ENCODE results near the gene OGDH.
A peak's percentile ranks its signal among the peaks of the same experiment; 100 is the strongest.

The OGDH gene

GRCh38 chr7:44638611-44639557, 32.5 kb downstream of the OGDH start:
- DNase-seq (ENCODE audit: low spot score), result no peak

- DNase-seq (ENCODE audit: low spot score), result peak; percentile 72
Observed at GRCh38 chr7:44639671-44640321, 33.4 kb downstream of the OGDH start.

- DNase-seq (ENCODE audit: low spot score), result no peak
Observed at GRCh38 chr7:44643206-44643605, 36.8 kb downstream of the OGDH start.

DNA sequence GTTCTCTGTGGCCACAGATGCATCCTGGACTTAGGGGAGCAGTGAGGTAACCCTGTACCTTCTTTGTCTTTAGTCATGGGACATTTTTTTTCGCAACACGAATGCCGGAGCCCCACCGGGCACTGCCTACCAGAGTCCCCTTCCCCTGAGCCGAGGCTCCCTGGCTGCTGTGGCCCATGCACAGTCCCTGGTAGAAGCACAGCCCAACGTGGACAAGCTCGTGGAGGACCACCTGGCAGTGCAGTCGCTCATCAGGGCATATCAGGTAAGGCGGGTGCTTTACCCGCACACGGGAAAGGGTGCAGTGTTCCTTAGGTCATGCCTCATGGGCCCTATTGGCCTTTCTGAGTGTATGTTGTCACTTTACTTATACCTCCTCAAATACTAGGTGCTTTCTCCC, 38.8 kb downstream of the OGDH start:
- no peak for DNase-seq (ENCODE audit: low spot score)

DNA sequence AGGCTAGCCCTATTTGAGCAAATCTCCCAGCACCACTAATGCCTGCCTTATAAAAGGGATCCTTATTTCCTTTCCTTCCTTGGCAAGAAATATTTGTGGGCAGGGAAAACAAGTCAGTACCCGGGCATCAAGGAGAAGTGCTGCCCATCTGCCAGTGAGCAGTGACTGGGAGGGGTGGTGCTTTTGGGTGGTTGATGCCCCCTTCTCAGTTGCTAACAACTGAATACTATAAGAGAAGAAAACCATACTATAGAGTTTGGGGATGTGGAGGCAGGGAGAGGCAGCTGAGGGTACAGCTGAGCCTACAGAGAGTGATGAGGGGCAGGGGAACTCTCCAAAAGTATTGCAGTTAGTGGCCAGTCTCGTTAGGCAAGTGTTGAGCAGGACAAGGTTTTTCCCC, 39.3 kb downstream of the OGDH start:
- no peak for DNase-seq (ENCODE audit: low spot score)

- no peak for DNase-seq (ENCODE audit: low spot score)
Observed at GRCh38 chr7:44646176-44646920, 39.9 kb downstream of the OGDH start.

DNA sequence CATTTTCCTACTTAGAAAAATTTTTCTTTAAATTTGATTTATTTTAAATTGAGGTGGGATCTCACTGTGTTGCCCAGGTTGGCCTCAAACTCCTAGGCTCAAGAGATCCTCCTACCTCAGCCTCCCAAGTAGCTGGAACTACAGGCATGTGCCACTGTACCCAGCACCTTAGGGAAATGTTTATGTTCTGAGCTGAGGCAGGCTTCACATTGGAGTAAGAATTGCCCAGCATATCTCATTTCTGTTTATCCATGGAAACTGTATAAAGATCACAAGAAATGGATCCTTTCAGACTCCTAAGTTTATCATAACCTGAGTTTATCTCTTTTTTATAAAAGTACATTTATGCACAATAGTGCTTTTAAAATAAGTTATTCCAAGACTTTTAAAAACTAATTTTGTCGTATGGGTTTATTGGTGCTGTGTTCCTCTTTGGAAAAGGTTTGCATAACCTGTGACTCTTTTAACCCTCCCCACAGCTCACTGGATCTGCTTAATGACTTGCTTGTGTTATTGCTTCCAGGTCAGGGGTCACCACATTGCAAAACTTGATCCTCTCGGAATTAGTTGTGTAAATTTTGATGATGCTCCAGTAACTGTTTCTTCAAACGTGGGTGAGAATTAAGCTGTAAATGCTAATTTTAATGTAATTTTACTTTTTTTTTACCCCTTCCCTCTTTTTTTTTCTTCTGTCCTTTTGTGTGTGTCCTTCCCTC, 40.7 kb downstream of the OGDH start:
- DNase-seq (ENCODE audit: low spot score), result no peak

DNA sequence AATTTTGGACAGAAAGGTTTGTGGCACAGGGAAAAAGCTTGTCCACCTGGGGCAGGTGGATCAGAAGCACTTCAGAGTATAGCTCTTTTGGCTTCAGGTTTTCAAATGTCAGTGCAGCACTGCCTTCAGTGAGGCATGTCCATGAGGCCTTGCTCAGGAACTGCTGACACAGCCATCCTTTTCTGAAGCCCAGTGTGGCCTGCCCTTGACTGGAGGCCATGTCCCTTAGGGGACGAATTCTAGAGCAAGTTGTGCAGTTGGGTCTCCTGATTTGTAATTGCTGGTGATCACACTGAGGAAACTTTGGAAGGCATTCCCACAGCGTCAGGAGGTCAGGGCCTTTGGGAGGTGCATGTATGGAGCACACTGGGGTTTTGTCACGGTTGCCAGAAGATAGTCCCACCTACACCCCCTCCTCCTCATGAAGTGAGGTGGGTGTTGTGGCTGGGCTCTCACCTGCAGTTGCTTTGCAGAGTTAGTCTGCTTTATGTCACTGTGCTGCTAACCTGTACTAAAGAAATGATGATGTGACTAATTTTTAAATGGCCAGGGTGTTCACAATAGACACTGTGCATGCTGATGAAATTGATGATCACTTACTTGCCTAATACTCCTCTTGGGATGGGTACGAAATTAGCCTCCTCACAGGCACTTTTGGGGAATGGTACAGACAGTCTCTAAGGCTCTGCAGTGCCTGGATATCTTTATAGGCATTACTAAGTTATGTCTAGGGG, 41.7 kb downstream of the OGDH start:
- DNase-seq (ENCODE audit: low spot score), result no peak

DNA sequence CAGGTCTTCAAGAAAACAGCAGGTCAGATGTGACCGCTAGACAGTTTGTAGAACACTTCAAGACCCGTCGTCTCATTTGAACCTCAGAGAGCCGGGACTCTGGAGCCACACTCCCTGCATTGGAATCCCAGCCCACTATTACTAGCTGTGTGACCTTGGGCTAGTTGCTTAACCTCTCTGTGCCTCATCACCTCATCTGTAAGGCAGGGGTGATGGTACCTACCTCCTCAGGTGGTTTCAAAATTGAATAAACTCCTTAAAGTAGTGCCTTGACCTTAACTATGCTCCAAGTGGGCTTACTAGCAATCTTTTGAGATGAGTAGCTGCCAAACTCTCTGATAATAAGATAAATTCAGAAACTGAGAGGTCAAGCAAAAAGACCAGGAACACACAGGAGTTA, 43.8 kb downstream of the OGDH start:
- no peak for DNase-seq (ENCODE audit: low spot score)

GRCh38 chr7:44650772-44651171, 44.3 kb downstream of the OGDH start:
- no peak for DNase-seq (ENCODE audit: low spot score)

- DNase-seq (ENCODE audit: low spot score), result no peak
Observed at GRCh38 chr7:44652535-44652934, 46.1 kb downstream of the OGDH start.

- no peak for DNase-seq (ENCODE audit: low spot score)
Observed at GRCh38 chr7:44654255-44654796, 47.9 kb downstream of the OGDH start.

GRCh38 chr7:44655341-44655740, 48.9 kb downstream of the OGDH start:
- no peak for DNase-seq (ENCODE audit: low spot score)

- no peak for DNase-seq (ENCODE audit: low spot score)
Observed at GRCh38 chr7:44658979-44659378, 52.6 kb downstream of the OGDH start.

GRCh38 chr7:44661233-44661632, 54.8 kb downstream of the OGDH start:
- no peak for DNase-seq (ENCODE audit: low spot score)

DNA sequence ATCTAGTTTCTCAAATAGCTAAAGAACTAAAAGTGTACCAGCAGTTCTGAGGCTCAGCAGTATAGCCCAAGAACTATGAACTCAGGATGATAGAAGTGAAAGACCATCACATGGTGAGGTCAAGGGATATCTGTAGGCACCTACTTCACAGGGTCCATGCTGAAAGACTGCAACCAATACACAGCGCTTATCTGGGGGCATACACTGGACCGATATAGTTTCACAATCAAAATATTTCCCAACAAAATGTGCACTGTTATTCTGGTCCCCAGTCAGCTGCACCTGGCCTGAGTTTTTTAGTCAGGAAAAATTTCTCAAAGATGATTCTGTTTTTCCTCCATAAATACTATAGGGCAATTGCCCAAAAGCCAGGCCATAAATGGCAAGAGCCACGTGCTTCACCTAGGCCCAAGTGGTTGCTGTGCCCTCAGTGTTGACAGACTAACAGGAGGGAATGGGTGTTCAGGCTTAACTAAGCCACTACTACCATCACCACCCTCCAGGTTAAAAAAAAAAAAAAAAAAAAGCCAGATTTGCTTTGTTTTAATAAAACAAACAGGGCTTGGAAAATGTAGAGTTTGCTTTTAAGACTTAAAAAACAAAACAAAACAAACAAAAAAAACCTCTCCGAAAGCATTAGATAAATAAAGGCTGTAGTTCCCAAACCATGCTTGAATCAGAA, 58.5 kb downstream of the OGDH start:
- no peak for DNase-seq (ENCODE audit: low spot score)

GRCh38 chr7:44665531-44666213, 59.2 kb downstream of the OGDH start:
- no peak for DNase-seq (ENCODE audit: low spot score)

GRCh38 chr7:44666566-44666965, 60.1 kb downstream of the OGDH start:
- no peak for DNase-seq (ENCODE audit: low spot score)

GRCh38 chr7:44667190-44667589, 60.8 kb downstream of the OGDH start:
- no peak for DNase-seq (ENCODE audit: low spot score)

DNA sequence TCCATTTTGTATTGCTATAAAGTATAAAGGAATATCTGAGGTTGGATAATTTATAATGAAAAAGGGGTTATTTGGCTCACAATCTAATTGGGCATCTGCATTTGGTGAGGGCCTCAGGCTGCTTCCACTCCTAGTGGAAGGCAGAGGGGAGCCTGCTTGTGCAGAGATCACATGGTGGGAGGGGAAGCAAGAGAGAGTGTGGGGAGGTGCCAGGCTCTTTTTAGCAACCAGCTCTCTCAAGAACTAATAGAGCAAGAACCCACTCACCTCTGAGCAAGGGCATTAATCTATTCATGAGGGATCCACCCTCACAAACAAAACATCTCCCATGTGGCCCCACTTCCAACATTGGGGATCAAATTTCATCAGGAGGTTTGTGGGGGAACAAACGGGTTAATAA, 64.6 kb downstream of the OGDH start:
- DNase-seq (ENCODE audit: low spot score), result no peak

Data from left forelimb (tissue), 1 donor.